ENCODE data around the gene HACD3. TPM values are rescaled to one million over a fixed set of nuclear protein-coding genes. Genes with fewer than 3 reads are reported as not detected.

HACD3 gene
- total RNA-seq, 2 donors from 2014 or later: 20.0 to 31.0 TPM

DNA sequence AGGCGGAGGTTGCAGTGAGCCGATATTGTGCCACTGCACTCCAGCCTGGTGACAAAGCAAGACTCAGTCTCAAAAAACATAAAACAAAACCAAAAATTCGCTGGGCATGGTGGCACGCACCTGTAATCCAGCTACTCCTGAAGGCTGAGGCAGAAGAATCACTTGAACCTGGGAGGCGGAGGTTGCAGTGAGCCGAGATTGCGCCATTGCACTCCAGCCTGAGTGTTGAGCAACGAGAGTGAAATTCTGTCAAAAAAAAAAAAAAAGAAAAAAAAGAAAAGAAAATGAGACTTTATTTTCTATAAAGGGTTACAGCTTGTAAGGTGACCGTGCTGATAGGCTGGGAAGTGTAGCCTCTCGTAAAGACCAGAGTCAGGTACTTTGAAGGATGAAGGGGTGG, 6.0 kb upstream of the HACD3 start:
- DNase-seq (ENCODE audit: low spot score): no peak
- no peaks in the 10 kb centered on the region for H3K27me3 ChIP-seq (replicated peaks; ENCODE audit: insufficient read depth)
- H3K27ac ChIP-seq: no peak overlapping the region
- H3K9me3 ChIP-seq: no peaks in the 10 kb centered on the region
- H3K4me1 ChIP-seq (ENCODE audit: control insufficient read depth in 1 of 2, low read depth in 2 of 2): no peaks in the 10 kb centered on the region
- no peak for ATAC-seq (ENCODE audit: insufficient number of reproducible peaks, low FRiP score, low read depth)
- no peaks in the 10 kb centered on the region for H3K36me3 ChIP-seq
- TF ChIP-seq, protein P1, sequence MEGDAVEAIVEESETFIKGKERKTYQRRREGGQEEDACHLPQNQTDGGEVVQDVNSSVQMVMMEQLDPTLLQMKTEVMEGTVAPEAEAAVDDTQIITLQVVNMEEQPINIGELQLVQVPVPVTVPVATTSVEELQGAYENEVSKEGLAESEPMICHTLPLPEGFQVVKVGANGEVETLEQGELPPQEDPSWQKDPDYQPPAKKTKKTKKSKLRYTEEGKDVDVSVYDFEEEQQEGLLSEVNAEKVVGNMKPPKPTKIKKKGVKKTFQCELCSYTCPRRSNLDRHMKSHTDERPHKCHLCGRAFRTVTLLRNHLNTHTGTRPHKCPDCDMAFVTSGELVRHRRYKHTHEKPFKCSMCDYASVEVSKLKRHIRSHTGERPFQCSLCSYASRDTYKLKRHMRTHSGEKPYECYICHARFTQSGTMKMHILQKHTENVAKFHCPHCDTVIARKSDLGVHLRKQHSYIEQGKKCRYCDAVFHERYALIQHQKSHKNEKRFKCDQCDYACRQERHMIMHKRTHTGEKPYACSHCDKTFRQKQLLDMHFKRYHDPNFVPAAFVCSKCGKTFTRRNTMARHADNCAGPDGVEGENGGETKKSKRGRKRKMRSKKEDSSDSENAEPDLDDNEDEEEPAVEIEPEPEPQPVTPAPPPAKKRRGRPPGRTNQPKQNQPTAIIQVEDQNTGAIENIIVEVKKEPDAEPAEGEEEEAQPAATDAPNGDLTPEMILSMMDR (IDR thresholded peaks at IDR 0.05): no peak
- H3K4me3 ChIP-seq: no peak overlapping the region

GRCh38 chr15:65525622-65526021, 4.6 kb upstream of the HACD3 start:
- Histone ChIP-seq H3K27me3 (replicated peaks; ENCODE audit: insufficient read depth) (no peaks in the 10 kb centered on the region), H3K27ac (no peak overlapping the region), H3K36me3 (no peaks in the 10 kb centered on the region), H3K4me1 (ENCODE audit: control insufficient read depth in 1 of 2, low read depth in 2 of 2) (peaks cover 0 to 6% of the 10 kb centered on the region in 2 donors), H3K9me3 (no peaks in the 10 kb centered on the region), H3K4me3 (no peak overlapping the region)
- DNase-seq (ENCODE audit: low spot score) (no peak), ATAC-seq (ENCODE audit: insufficient number of reproducible peaks, low FRiP score, low read depth) (no peak)
- TF ChIP-seq, protein P1 (IDR thresholded peaks at IDR 0.05): no peak

GRCh38 chr15:65528461-65529060, 1.7 kb upstream of the HACD3 start:
- TF ChIP-seq, protein P1 (IDR thresholded peaks at IDR 0.05): no peak
- peaks cover 0 to 23% of the 10 kb centered on the region in 2 donors for H3K4me1 ChIP-seq (ENCODE audit: control insufficient read depth in 1 of 2, low read depth in 2 of 2)
- no peak overlapping the region for H3K27ac ChIP-seq
- no peaks in the 10 kb centered on the region for H3K36me3 ChIP-seq
- H3K4me3 ChIP-seq: no peak overlapping the region
- ATAC-seq (ENCODE audit: insufficient number of reproducible peaks, low FRiP score, low read depth) (no peak), DNase-seq (ENCODE audit: low spot score) (no peak)
- H3K27me3 ChIP-seq (replicated peaks; ENCODE audit: insufficient read depth): no peaks in the 10 kb centered on the region
- no peaks in the 10 kb centered on the region for H3K9me3 ChIP-seq

- H3K27ac ChIP-seq: peak overlapping the region; percentile 49 to 59
- no peak for DNase-seq (ENCODE audit: low spot score)
- TF ChIP-seq, protein P1 (IDR thresholded peaks at IDR 0.05): no peak
- no peaks in the 10 kb centered on the region for H3K9me3 ChIP-seq
- no peaks in the 10 kb centered on the region for H3K27me3 ChIP-seq (replicated peaks; ENCODE audit: insufficient read depth)
- H3K36me3 ChIP-seq: no peaks in the 10 kb centered on the region
- H3K4me3 ChIP-seq: peak overlapping the region; percentile 99
- ATAC-seq (ENCODE audit: insufficient number of reproducible peaks, low FRiP score, low read depth): no peak
- peaks cover 0 to 23% of the 10 kb centered on the region in 2 donors for H3K4me1 ChIP-seq (ENCODE audit: control insufficient read depth in 1 of 2, low read depth in 2 of 2)
Observed at GRCh38 chr15:65529762-65530317, 423 bp upstream of the HACD3 start.

GRCh38 chr15:65532738-65533051, 2.4 kb downstream of the HACD3 start:
- no peak for ATAC-seq (ENCODE audit: insufficient number of reproducible peaks, low FRiP score, low read depth)
- H3K36me3 ChIP-seq: no peaks in the 10 kb centered on the region
- no peaks in the 10 kb centered on the region for H3K27me3 ChIP-seq (replicated peaks; ENCODE audit: insufficient read depth)
- H3K4me1 ChIP-seq (ENCODE audit: control insufficient read depth in 1 of 2, low read depth in 2 of 2): peaks cover 0 to 23% of the 10 kb centered on the region in 2 donors
- TF ChIP-seq, protein P1 (IDR thresholded peaks at IDR 0.05): no peak
- no peak overlapping the region for H3K4me3 ChIP-seq
- no peak for DNase-seq (ENCODE audit: low spot score)
- H3K27ac ChIP-seq: no peak overlapping the region
- no peaks in the 10 kb centered on the region for H3K9me3 ChIP-seq

Data from thoracic aorta (tissue), 2 donors.